Heart left ventricle (tissue), 13 donors: ENCODE results near the gene RGS6.

Experiments used
- CTCF ChIP-seq, 12 donors: fragments of 200-600 bp; sonication (generic) in 4 of 12; IDR thresholded peaks; one replicate each; pipeline versions ENCODE4 v1.5.0 to v1.8.0; 2018 to 2022; ENCODE audit warnings: antibody characterized with exemption in 12 of 12, mild to moderate bottlenecking in 5 of 12
- POLR2A ChIP-seq, 2 donors: fragments of 450-650 bp; IDR thresholded peaks; one replicate each; pipeline ENCODE4 v1.6.1; 2017; ENCODE audit warnings: antibody characterized with exemption in 2 of 2, mild to moderate bottlenecking in 2 of 2, moderate library complexity in 2 of 2
- donor health status: ischemic (EF 13 %, LVEDD 7.1; RV severe dilation, severe dysfunction).
- donor health status: DM: no; HTN: yes; CAD: no.
- donor health status: DM: no; HTN: no; CAD: no.
- donor health status: ischemic (EF 25% LVEDD 6.9; RV normal size, moderate dysfunction).
- donor health status: ischemic (EF 25% LVEDD 5.7; RV mildly dilated, moderate dysfunction).
- donor health status: ischemic (EF 35%, LVEDD 5.7; RV mildly dilated, moderate dysfunction).
- donor health status: nonischemic (EF 11% LVEDD 7.7; RV severe dilation, severe dysfunction).
- donor health status: DM: yes; HTN: yes; CAD: no.
- donor health status: PGD.
- donor health status: ischemic (EF 29% LVEDD 5.4; RV normal size, mild dysfunction).
- donor health status: nonischemic (EF 23%, LVEDD 6.1; RV moderate dilation, normal function).

GRCh38 chr14:72562300-72562699 is 630.1 kb downstream of the RGS6 start:
- TF ChIP-seq POLR2A (IDR thresholded peaks at IDR 0.05) (no peak), CTCF (IDR thresholded peaks at IDR 0.05) (no peak)
